Activated CD4-positive, alpha-beta T cell treated with anti-CD3 and anti-CD28 coated beads, Interleukin-2, amount 50 U/mL, for 4 hours (primary cell): Measurements from ENCODE around the gene SRPK2.
"Not testable (repeated sequence)": the region's sequence is repeated elsewhere in the genome, so short reads cannot be mapped to it uniquely, and the experiment has no call there.

Experiments
- DNase-seq, 2 experiments: peaks; one replicate each; pipeline ENCODE4 v3.0.0-alpha.2; 2020

Gene SRPK2

GRCh38 chr7:105336009-105336408 lies 52.7 kb downstream of the SRPK2 start:
- no peak for DNase-seq

- not testable (repeated sequence) for DNase-seq
Observed at GRCh38 chr7:105332661-105333060, 56.1 kb downstream of the SRPK2 start.

GRCh38 chr7:105330526-105330925 lies 58.2 kb downstream of the SRPK2 start:
- DNase-seq, result no peak

- no peak for DNase-seq
Observed at GRCh38 chr7:105327201-105327600, 61.5 kb downstream of the SRPK2 start.

GRCh38 chr7:105325216-105325904 lies 63.4 kb downstream of the SRPK2 start:
- DNase-seq, result no peak

- DNase-seq, result not testable (repeated sequence)
Observed at GRCh38 chr7:105324606-105325005, 64.1 kb downstream of the SRPK2 start.

- DNase-seq, result no peak
Observed at GRCh38 chr7:105323366-105323765, 65.4 kb downstream of the SRPK2 start.

- no peak for DNase-seq
Observed at GRCh38 chr7:105322655-105323277, 66.0 kb downstream of the SRPK2 start.

- DNase-seq, result no peak
Observed at GRCh38 chr7:105321754-105322455, 66.8 kb downstream of the SRPK2 start.

GRCh38 chr7:105320896-105321295 lies 67.8 kb downstream of the SRPK2 start:
- no peak for DNase-seq

GRCh38 chr7:105319578-105319977 lies 69.1 kb downstream of the SRPK2 start:
- no peak for DNase-seq

GRCh38 chr7:105316578-105317344 lies 72.0 kb downstream of the SRPK2 start:
- no peak for DNase-seq

GRCh38 chr7:105315357-105315756 lies 73.4 kb downstream of the SRPK2 start:
- DNase-seq, result no peak

GRCh38 chr7:105309235-105310169 lies 79.2 kb downstream of the SRPK2 start:
- DNase-seq, result no peak

GRCh38 chr7:105307163-105307672 lies 81.5 kb downstream of the SRPK2 start:
- no peak for DNase-seq

- no peak for DNase-seq
Observed at GRCh38 chr7:105306298-105306748, 82.4 kb downstream of the SRPK2 start.

- no peak for DNase-seq
Observed at GRCh38 chr7:105305633-105306032, 83.1 kb downstream of the SRPK2 start.

- DNase-seq, result no peak
Observed at GRCh38 chr7:105304040-105304895, 84.5 kb downstream of the SRPK2 start.

- not testable (repeated sequence) for DNase-seq
Observed at GRCh38 chr7:105300587-105300986, 88.1 kb downstream of the SRPK2 start.

- no peak for DNase-seq
Observed at GRCh38 chr7:105298439-105298894, 90.3 kb downstream of the SRPK2 start.

GRCh38 chr7:105297985-105298384 lies 90.7 kb downstream of the SRPK2 start:
- DNase-seq, result no peak
